CD4-positive, alpha-beta T cell treated with Interleukin-15 for 4 hours (primary cell): Measurements from ENCODE around the gene GPR162.
"Not testable (repeated sequence)": the region's sequence is repeated elsewhere in the genome, so short reads cannot be mapped to it uniquely, and the experiment has no call there.

ENCODE experiments used
- DNase-seq: peaks from one replicate; pipeline ENCODE4 v3.0.0-alpha.2; 2020; ENCODE audit warnings: low spot score

Gene GPR162

DNA sequence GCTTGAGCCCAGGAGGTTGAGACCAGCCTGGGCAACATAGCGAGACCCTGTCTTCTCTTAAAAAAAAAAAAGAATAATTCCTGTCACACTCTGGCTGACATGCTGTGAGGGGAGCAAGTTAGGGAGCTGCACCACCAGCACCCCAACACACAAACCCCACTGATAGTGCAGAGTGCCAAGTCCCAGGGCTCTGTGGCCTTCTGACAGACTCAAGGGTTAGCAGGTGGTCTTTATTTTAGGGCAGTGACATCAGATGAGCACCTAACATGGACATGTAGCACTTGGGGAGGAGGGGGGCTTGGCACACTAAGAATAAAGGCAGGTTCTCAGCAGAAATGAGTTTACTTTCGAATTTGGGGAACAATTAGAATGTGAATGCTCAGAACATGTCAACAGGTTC, 37.2 kb downstream of the GPR162 start:
- no peak for DNase-seq

DNA sequence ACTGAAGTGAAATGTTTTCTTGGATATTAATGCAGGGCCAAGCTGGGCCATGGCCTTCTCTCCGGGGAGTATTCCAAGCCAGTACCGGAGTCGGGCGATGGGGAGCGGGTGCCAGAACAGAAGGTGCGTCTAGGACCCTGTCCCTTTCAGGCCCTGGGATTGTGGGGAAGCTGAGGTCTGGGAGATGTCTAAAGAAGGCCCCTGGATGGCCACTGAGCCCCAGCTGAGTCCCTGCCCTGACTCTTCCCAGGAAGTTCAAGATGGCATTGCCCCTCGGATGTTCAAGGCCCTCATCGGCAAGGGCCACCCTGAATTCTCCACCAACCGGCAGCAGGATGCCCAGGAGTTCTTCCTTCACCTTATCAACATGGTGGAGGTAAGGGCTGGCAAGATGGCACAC, 38.5 kb downstream of the GPR162 start:
- no peak for DNase-seq

DNA sequence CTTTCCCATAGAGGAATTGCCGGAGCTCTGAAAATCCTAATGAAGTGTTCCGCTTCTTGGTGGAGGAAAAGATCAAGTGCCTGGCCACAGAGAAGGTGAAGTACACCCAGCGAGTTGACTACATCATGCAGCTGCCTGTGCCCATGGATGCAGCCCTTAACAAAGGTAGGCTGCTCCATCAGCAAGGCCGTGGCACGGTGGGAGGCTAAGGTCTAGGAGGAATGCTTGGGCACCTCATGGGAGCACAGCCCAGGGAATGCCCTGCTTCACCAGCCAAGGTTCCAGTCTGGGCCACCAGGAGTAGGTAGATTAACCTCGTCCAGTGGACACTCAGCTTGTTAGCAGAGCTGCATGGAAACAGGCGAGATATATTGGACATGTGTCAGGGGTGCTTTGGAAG, 39.3 kb downstream of the GPR162 start:
- DNase-seq: no peak

DNA sequence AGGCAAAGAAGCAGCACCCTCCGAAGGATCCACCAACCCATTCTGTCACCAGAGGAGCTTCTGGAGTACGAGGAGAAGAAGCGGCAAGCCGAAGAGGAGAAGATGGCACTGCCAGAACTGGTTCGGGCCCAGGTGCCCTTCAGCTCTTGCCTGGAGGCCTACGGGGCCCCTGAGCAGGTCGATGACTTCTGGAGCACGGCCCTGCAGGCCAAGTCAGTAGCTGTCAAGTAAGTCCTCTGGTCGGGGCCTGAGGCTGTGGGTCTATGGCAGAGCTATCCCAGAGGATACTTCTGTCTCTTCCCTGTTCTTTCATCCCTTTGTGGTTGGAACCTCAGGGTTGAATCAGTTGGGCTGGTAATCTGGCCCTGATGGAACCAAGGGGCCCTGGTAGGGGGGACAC, 39.8 kb downstream of the GPR162 start:
- DNase-seq: no peak

DNA sequence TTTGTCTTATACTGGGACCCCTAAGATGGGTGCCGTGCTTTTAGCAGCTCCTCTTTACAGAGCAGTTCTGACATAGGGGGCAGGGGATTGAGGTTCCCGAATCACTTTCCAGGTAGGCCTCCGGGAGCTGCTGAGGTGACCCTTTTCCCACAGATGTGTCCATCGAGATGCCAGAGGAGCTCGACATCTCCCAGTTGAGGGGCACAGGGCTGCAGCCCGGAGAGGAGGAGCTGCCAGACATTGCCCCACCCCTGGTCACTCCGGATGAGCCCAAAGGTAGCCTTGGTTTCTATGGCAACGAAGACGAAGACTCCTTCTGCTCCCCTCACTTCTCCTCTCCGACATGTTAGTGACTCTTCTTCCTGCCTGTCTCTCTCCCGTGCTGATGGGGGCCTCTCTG, 41.4 kb downstream of the GPR162 start:
- no peak for DNase-seq

DNA sequence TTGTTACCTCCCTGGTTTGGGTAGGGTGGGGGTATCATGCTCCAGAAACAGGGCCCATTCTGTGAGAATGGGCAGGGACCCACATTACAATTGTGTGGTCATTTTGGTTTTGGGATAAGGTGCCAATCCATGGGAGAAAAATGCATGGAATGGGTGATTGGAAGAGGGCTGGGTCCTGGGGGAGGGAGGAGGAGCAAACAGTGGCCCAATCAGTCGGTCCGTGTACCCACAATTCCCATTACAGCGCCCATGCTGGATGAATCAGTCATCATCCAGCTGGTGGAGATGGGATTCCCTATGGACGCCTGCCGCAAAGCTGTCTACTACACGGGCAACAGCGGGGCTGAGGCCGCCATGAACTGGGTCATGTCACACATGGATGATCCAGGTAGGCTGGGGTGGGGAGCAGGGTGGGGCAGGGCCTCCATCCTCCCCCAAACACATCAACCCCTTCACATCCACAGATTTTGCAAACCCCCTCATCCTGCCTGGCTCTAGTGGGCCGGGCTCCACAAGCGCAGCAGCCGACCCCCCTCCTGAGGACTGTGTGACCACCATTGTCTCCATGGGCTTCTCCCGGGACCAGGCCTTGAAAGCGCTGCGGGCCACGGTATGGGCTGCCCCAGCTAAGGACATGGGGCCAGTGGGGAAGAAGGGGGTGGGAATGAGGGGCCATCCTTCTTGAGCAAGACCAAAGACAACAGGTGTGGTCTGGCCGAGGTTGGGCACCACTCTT, 42.1 kb downstream of the GPR162 start:
- DNase-seq: no peak

DNA sequence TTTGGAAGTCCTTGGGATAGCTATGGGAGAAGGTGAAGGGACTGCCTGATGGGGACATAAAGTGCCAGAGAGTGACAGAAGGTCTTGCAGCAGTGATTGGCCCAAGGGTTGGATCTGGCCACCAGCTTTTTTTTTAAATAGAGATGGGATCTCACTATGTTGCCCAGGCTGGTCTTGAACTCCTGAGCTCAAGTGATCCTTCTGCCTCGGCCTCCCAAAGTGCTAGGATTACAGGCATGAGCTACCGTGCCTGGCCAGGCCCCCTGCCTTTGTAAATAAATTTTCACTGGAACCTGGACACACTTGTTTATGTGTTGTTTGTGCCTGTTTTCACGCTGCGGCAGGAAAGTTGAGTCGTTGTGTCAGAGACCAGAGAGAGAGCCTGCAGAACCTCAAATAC, 43.7 kb downstream of the GPR162 start:
- not testable (repeated sequence) for DNase-seq

DNA sequence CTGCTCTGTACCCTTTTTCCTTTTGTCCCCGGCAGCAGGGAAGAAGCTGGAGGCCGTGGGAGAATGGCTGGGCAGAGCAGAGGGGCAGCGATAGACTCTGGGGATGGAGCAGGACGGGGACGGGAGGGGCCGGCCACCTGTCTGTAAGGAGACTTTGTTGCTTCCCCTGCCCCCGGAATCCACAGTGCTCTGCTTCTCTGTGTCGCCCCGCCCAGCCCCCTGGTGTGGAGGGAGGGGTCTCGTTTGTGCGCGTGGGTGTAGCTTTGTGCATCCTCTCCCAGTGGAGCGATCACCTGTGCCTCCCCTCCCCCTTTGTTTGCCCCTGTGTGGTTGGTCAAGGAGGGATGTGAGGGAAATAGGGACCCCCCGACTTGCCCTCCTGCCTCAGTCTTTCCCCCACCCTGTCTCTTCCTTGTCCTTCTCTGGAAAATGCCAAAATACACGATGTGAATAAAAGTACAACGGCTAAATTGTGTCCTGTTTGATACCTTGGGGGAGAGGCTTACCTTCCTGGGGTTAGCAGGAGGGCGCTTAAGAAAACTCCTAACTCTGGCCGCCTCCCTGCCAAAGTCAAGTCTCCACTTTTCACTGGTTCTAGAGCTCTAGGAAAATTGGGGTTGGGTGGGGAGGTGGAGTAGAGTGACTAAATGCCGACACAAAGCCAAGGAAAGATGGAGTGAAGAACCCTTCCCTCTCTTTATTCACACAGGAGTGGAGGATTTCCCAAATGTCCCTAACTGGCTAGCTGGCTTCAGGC, 44.7 kb downstream of the GPR162 start:
- no peak for DNase-seq

DNA sequence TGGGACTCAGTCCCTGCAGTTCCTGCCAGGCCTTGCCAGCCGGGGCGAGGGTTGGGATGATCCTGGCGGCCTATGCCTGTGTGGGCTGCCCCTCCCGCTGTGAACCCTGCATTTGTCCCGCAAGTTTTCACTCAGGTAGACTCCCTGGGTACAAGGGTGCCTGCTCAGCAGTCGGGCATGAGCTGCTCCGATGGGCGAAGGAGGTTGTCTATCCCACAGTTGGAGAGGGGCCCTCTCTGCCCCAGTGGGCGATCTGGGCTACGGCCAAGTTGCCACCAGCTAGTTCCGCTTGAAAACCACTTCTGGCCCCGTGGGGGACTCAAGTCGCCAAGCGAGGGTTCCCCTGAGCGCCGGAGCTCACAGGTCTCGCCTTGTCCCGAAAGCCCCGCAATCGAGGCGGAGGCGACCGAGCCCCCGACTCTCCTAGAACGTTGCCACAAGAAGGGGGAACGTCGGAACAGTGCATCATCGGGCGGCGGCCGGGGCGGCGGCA, 45.3 kb downstream of the GPR162 start:
- DNase-seq: no peak

DNA sequence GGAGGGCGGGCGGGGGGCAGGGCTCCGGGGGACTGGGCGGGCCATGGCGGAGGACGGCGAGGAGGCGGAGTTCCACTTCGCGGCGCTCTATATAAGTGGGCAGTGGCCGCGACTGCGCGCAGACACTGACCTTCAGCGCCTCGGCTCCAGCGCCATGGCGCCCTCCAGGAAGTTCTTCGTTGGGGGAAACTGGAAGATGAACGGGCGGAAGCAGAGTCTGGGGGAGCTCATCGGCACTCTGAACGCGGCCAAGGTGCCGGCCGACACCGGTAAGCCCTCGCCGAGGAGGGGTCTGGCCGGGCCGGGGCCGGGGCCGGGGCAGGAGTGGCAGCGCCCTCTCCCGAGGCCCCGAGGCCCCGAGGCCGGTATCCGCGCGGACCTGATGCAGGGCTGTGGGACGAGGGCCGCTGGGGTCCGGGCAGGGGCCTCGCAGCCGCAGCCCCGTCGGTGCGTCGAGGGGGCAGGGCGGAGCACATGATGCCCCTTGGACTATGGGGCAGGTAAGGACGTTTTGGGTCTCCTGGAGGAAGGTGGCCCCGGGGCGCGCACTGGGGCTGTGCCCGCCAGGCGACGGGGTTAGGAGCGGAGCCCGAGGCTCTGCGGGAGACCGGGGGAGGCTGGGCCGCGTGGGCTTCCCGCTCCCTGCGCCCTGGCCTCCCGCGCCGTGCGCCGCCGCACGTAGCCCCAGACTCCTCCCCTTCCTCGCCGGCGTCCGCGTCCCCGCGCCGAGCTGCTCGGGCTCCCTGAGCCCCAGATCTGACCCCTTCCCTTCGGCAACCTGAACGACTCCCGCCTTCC, 46.0 kb downstream of the GPR162 start, which contains the start of gene TPI1:
Gene TPI1 (plus strand): TSS at position 119 of the 798 bp plus-strand sequence. CDS start 36 bp downstream, at position 155.
- peak; percentile 79 for DNase-seq

DNA sequence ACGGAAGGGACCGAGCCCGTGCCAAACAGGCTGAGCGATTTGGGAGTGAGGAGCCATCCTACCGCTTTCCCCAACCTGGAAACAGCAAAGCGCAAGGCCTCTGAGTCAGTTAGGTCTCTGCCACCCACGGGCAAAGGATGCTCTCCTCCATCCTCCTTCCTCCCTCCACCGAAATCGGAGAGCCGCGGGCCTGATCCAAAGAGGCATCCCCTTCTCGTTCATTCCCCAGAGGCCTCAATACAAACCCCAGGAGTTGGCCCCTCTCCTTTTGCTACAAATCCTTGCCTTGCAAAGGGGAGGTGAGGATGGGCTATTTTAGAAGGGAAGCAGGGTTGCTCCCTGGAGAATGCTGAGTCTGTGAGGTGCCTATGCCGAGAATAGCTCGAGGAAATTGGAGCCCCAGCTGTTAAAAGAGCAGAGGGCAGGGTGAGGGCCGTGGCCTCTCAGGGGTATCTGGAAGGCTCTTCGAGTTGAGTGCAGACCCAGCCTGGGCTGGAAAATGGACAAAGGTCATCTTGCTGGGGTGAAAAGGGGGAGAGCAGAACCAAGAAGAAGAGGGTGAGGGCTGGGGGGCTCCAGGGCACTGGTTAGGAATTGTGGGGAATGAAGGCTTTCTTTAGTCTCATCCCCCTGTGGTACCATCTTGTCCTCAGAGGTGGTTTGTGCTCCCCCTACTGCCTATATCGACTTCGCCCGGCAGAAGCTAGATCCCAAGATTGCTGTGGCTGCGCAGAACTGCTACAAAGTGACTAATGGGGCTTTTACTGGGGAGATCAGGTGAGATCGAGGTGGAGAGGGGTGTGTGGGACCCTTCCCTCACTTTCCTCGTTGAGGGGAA, 46.8 kb downstream of the GPR162 start:
- DNase-seq: peak; percentile 11

DNA sequence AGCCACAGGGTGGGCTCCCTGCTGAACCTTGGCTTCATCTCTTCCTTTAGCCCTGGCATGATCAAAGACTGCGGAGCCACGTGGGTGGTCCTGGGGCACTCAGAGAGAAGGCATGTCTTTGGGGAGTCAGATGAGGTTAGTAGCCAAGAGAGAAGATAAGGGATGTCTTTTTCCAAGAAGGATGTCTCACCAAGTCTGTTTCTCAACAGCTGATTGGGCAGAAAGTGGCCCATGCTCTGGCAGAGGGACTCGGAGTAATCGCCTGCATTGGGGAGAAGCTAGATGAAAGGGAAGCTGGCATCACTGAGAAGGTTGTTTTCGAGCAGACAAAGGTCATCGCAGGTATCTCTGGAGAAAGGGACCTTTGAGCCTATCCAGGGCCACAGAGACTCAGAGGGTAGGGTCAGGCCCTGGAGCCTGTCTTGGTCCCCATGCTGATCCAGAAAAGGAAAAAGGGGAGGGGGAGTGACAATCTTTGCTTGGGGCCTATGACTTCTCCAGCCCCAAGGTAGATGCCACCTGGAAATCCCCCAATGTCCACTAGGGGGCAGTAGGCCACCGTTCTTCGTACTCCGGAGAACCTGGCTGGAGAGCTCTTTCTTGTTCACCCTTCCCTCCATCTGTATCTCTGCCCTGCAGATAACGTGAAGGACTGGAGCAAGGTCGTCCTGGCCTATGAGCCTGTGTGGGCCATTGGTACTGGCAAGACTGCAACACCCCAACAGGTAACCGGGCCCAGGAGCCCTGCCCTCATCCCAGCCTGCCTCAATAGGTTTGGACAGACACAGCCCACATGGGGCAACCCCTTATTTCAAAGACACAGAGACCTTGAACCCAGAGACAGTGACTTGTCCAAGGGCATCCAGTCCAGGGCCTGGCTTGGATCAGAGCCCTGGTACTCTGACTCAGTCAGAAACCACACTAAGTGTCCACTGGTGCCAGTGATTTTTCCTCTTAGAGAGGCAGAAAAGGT, 47.7 kb downstream of the GPR162 start:
- DNase-seq: peak; percentile 89

DNA sequence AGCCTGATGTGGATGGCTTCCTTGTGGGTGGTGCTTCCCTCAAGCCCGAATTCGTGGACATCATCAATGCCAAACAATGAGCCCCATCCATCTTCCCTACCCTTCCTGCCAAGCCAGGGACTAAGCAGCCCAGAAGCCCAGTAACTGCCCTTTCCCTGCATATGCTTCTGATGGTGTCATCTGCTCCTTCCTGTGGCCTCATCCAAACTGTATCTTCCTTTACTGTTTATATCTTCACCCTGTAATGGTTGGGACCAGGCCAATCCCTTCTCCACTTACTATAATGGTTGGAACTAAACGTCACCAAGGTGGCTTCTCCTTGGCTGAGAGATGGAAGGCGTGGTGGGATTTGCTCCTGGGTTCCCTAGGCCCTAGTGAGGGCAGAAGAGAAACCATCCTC, 48.7 kb downstream of the GPR162 start:
- DNase-seq: not testable (repeated sequence)

DNA sequence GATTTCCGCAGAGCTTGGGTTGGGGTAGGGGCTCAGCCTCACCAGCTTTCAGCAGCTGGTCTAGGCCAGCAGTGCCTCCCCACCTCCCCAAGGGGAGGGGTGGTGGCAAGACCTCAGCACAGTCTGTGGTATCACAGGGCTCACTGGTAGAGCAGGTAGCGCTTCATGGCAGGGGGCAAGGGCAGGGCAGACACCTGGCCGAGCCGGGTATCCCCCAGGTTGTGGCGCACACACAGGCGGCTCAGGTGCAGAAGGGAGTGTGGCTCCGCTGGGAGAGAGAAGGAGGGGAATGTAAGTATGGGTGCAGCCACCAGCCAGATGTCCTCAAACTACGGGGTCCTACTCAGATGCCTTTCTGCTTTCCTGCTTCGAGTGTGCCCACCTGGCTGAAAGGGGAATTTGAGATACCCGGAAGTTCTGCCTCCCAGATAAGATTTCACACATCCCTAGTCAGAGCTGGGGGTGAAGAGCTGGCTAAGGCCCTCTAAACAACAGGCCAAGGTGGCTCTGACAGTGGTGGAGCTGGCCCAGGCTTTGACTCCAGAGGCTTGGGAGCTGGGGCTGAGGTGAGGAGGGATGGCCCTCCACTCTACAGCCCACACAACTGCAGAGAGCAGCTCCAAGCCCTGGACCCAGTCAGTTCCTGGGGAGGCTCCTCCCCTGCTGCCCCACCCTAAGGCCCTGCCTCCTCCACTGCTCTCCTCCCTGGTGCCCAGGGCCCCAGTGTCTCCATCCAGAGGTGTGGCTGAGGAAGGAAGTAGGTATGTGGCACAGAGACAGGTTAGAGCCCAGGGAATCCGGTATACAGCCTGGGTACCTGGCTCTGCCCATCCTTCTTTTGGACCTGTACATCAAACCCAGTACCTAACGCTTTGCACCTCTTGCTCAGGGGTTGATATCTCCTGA, 49.7 kb downstream of the GPR162 start:
- peak; percentile 23 for DNase-seq

DNA sequence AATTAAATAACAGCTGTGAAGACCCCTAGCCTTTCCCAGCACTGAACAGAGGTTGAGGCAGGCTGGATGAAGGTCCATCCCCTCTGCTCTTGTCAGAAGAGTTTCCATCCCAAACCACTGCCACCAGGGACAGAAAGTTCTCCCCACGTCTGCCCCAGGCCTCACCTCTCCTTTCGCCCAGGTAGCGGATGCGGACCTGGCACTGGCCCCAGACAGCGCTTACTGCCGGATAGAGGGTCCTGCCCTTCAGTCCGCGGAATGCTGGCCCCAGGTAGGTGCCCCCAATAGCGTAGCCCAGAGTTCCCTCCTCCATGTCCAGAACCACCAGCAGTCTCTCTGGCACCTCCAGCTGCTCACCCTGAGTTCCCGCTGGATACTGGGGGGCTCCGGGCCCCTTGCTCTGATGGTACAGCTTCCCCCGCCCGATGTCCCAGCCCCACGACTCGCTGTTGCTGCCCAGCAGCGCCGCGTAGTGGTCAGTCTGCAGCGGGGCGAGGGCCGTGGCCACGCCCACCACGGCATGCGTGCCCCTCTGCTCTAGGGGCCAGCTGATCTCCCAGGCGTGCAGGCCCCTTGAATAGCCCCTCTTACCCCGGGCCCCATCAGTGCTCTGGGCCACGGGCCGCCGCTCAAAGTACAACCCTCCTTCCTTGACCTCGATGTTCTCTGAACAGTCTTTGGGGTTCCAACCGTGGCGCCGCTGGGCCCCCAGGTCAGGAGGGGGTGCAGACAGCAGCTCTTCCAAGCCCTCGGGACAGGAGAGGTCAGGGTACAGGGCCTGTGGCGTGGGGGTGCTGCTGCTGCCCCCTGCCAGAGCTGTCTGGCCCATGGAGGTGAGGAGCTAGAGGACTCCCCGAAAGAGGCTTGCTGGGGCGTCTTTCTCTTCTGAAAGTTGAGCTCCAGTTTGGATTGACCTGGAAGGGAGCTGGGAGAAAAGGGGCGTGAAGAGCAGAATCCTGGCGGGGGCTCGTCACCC, 50.7 kb downstream of the GPR162 start:
- DNase-seq: peak; percentile 85

DNA sequence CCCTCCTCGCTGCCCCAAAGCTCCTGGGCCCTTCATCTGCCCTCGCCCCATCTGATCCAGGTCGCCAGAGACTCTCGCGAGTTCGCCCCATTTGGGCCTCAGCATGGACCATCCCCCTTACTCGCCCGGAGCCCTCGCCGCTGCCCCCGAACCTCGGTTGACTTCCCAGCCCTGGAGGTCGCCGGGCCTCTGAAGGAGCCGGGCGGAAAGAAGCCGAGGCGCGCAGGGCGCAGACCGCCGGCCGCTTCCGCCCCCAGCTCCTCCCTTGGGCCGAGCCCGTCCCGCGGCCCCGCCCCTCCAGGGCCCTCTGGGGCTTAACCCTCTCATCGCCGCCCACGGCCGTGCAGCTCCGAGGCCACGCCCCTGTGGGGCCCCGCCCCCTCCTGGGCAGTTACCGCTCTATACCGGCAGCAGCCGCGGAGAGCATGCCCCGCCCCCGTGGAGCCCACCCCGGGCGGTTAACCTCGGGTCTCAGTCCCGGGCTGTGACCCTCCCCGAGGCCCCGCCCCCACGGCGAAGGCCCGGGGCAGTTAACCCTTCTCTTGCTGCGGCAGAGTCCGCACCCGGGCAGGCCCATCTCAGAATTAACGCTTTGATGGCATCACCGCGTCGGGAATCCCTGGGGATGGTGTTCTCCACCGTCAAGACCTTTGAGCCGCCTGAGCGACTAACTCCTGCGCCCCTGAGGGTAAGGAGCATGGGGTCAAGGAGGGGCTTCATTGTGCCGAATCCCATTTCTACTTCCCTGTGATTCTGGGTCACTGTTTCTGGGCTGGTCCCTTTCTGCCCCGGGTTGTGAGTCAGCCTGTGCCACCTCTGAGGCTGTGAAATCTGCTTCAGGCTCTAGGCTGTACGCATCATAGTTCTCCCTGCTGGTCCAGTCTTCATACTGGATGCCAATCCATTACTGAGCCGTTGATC, 51.7 kb downstream of the GPR162 start, which contains the start of gene SPSB2:
Gene SPSB2 (minus strand): TSS at position 210 of the 921 bp plus-strand sequence. CDS start 402 bp downstream, outside the sequence.
- peak; percentile 98 for DNase-seq

DNA sequence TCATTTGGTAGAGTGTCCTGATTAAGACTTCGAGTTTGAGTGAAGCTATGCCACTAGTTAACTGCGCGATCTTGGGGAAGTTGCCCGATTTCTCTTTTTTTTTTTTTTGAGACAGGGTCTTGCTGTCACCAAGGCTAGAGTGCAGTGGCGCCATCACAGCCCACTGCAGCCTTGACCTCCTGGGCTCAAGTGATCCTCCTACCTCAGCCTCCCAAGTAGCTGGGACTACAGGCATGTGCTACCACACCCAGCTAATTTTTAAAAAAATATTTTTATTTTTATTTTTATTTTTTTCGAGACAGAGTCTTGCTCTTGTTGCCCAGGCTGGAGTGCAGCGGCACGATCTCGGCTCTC, 52.4 kb downstream of the GPR162 start:
- not testable (repeated sequence) for DNase-seq
